GM13976 (cell line): ENCODE data around the gene RASA3.
"Not testable (repeated sequence)": the region's sequence is repeated elsewhere in the genome, so short reads cannot be mapped to it uniquely, and the experiment has no call there.

ENCODE experiments used
- DNase-seq: peaks from one replicate; pipeline ENCODE4 v3.0.0; 2012; ENCODE audit warnings: low spot score
- CTCF ChIP-seq: IDR thresholded peaks from 2 replicates; pipeline ENCODE4 v1.5.1; 2012; ENCODE audit warnings: borderline replicate concordance, mild to moderate bottlenecking; ENCODE audit not compliant: insufficient read depth; ENCODE audit errors: extremely low read depth, missing control alignments, control extremely low read depth
- in situ Hi-C: fragments of 300-500 bp; cut with MboI; formaldehyde crosslinking; loops from one replicate; pipeline ENCODE4 v1.12.0; 2022; ENCODE audit warnings: low sequenced_read_pairs, mixed read lengths, inconsistent platforms; ENCODE audit not compliant: unreplicated experiment

The RASA3 gene

GRCh38 chr13:113989585-113990300 lies 142.7 kb downstream of the RASA3 start:
- in situ Hi-C loops, result no loop called here
- TF ChIP-seq CTCF, result no peak
- no peak for DNase-seq

DNA sequence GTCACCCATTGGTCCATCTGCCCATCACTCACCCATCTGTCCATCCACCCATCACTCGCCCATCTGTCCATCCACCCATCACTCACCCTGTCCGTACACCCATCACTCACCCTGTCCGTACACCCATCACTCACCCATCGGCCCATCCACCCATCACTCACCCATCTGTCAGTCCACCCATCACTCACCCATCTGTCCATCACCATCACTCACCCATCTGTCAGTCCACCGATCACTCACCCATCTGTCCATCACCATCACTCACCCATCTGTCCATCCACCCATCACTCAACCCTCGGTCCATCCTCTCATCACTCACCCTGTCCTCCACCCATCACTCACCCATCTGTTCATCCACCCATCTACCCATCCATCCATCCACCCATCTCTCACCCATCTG lies 143.6 kb downstream of the RASA3 start:
- in situ Hi-C loops, DNase-seq: not testable (repeated sequence)

DNA sequence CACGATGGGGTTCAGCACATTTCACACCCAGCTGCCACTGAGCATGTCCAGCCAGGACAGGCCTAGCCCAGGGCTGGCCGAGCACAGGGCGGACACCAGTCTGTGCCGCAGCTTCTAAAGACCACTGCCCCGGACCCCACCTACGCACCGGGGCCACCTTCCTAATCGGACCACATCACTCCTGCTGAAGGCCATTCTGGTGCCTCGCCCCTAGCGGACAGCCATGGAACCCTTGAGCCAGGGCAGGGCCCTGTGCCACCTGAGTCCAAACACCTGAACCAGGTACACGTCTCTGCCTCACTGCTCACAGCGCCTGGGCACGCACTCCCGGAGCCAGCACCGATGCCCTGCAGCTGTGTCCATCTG lies 150.1 kb downstream of the RASA3 start:
- DNase-seq, result no peak
- no peak for TF ChIP-seq CTCF
- in situ Hi-C loops, result no loop called here

- in situ Hi-C loops, result no loop called here
- no peak for TF ChIP-seq CTCF
- no peak for DNase-seq
Observed at GRCh38 chr13:113981611-113982295, 150.7 kb downstream of the RASA3 start.

- no peak for TF ChIP-seq CTCF
- no peak for DNase-seq
- in situ Hi-C loops, result no loop called here
Observed at GRCh38 chr13:113981194-113981605, 151.2 kb downstream of the RASA3 start.

DNA sequence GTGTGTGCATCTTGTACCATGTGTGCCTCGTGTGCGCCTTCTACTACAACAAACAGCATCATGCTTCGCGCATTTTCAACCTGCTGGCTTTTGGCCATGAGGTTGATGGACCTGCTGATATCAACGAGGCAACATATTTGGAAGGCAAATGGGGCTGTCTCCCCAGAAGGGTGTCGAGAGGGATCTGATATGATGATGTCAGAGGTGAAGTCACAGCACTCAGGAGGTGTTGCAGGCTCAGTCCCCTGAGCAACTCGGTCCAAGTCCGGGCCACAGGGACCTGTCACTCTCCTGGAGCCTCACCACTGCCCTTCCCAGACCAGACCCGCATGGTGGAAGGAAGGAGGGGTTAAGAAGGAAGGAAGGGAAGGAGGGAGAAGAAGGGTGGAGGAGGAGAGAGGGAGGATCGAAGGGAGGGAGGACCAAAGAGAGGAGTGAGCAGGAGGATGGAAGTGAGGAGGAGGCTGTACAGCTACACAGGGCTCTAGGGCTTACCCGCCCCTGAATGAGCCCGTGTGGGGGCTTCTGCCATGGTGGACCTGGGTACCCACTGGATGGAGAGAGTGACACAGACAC lies 151.8 kb downstream of the RASA3 start:
- DNase-seq, result no peak
- in situ Hi-C loops, result no loop called here
- TF ChIP-seq CTCF, result no peak
